ENCODE measurements around the gene ACOXL.
A peak's percentile ranks its signal among the peaks of the same experiment; 100 is the strongest.

ACOXL gene

GRCh38 chr2:110828330-110828729, 96.0 kb downstream of the ACOXL start:
- no peak for DNase-seq (ENCODE audit: low read depth in 2 of 2)

GRCh38 chr2:110829413-110830146, 97.2 kb downstream of the ACOXL start:
- DNase-seq (ENCODE audit: low read depth in 2 of 2): no peak

- DNase-seq (ENCODE audit: low read depth in 2 of 2): no peak
Measured at GRCh38 chr2:110832740-110833139, 100.4 kb downstream of the ACOXL start.

GRCh38 chr2:110834134-110834827, 101.9 kb downstream of the ACOXL start:
- DNase-seq (ENCODE audit: low read depth in 2 of 2): no peak

GRCh38 chr2:110836671-110837070, 104.3 kb downstream of the ACOXL start:
- no peak for DNase-seq (ENCODE audit: low read depth in 2 of 2)

GRCh38 chr2:110837446-110838409, 105.4 kb downstream of the ACOXL start:
- DNase-seq (ENCODE audit: low read depth in 2 of 2): no peak

- no peak for DNase-seq (ENCODE audit: low read depth in 2 of 2)
Measured at GRCh38 chr2:110838657-110839384, 106.4 kb downstream of the ACOXL start.

GRCh38 chr2:110840508-110840907, 108.1 kb downstream of the ACOXL start:
- DNase-seq (ENCODE audit: low read depth in 2 of 2): no peak

- no peak for DNase-seq (ENCODE audit: low read depth in 2 of 2)
Measured at GRCh38 chr2:110842048-110842447, 109.7 kb downstream of the ACOXL start.

GRCh38 chr2:110843496-110843895, 111.1 kb downstream of the ACOXL start:
- no peak for DNase-seq (ENCODE audit: low read depth in 2 of 2)

GRCh38 chr2:110843959-110844510, 111.7 kb downstream of the ACOXL start:
- no peak for DNase-seq (ENCODE audit: low read depth in 2 of 2)

GRCh38 chr2:110847651-110848050, 115.3 kb downstream of the ACOXL start:
- no peak for DNase-seq (ENCODE audit: low read depth in 2 of 2)

GRCh38 chr2:110848071-110848470, 115.7 kb downstream of the ACOXL start:
- no peak for DNase-seq (ENCODE audit: low read depth in 2 of 2)

- no peak for DNase-seq (ENCODE audit: low read depth in 2 of 2)
Measured at GRCh38 chr2:110848519-110849030, 116.2 kb downstream of the ACOXL start.

GRCh38 chr2:110851531-110851930, 119.2 kb downstream of the ACOXL start:
- no peak for DNase-seq (ENCODE audit: low read depth in 2 of 2)

GRCh38 chr2:110852051-110852450, 119.7 kb downstream of the ACOXL start:
- DNase-seq (ENCODE audit: low read depth in 2 of 2): no peak

GRCh38 chr2:110852541-110853263, 120.3 kb downstream of the ACOXL start:
- DNase-seq (ENCODE audit: low read depth in 2 of 2): no peak

- DNase-seq (ENCODE audit: low read depth in 2 of 2): peak in 1 of 2 donors; percentile 35
Measured at GRCh38 chr2:110853516-110853915, 121.1 kb downstream of the ACOXL start.

GRCh38 chr2:110853948-110854347, 121.6 kb downstream of the ACOXL start:
- DNase-seq (ENCODE audit: low read depth in 2 of 2): no peak

GRCh38 chr2:110854355-110855081, 122.1 kb downstream of the ACOXL start:
- no peak for DNase-seq (ENCODE audit: low read depth in 2 of 2)
